Measurements from ENCODE around the gene TMEM214. TPM values are rescaled to one million over a fixed set of nuclear protein-coding genes. Genes with fewer than 3 reads are reported as not detected.

Gene TMEM214
- total RNA-seq, 1 experiment from 2014 or later, result 46.9 TPM

GRCh38 chr2:27039426-27039825, 6.7 kb downstream of the TMEM214 start:
- DNase-seq (ENCODE audit: low read depth), result no peak

- no peak for DNase-seq (ENCODE audit: low read depth)
These were observed 7.1 kb downstream of the TMEM214 start for GRCh38 chr2:27039871-27040270.

GRCh38 chr2:27040282-27040681, 7.5 kb downstream of the TMEM214 start:
- no peak for DNase-seq (ENCODE audit: low read depth)

- DNase-seq (ENCODE audit: low read depth), result no peak
These were observed 9.0 kb downstream of the TMEM214 start for GRCh38 chr2:27041752-27042151.

GRCh38 chr2:27042159-27042661, 9.4 kb downstream of the TMEM214 start:
- no peak for DNase-seq (ENCODE audit: low read depth)

- no peak for DNase-seq (ENCODE audit: low read depth)
These were observed 10.3 kb downstream of the TMEM214 start for GRCh38 chr2:27042985-27043634.

- DNase-seq (ENCODE audit: low read depth), result no peak
These were observed 16.9 kb downstream of the TMEM214 start for GRCh38 chr2:27049422-27050280.

DNA sequence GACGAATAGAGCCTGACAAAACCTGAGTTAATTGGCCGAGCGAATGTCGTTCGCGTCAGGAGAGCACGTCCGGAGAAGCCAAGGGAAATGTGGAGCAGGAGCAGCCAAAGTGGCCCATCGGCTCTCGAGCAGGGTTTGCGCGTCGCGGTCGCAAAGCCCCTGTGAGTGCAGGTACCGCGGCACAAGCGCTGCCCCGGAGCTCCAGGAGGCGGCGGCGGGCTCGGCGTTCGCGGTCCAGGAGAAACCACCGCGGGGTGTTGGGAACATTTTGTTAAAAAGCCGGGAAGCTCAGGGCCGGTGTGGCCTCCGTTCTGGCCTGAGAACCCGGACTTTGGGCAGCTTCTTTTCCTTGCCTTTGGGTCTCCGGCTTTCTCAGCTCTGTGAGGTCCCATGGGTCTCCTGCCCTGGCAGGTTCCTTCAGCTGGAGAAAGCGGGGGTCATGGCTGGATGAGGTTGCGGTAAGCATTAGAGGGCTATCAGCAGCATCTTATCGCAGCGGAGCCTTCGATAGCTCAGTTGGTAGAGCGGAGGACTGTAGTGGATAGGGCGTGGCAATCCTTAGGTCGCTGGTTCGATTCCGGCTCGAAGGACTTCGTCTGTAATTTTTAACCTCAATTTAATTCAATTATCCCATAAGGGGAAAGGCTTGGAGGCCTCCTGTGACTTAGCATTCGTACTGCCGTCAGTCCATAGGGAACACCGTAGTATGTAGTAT, 17.7 kb downstream of the TMEM214 start:
- peak; percentile 94 for DNase-seq (ENCODE audit: low read depth)

- peak; percentile 94 for DNase-seq (ENCODE audit: low read depth)
These were observed 18.5 kb downstream of the TMEM214 start, which contains the start of gene AGBL5 for GRCh38 chr2:27050996-27051901. Gene AGBL5 (plus strand): TSS chr2:27051668. CDS start chr2:27052959, 1,291 bp downstream.

GRCh38 chr2:27051902-27052645, 19.3 kb downstream of the TMEM214 start:
- peak; percentile 17 for DNase-seq (ENCODE audit: low read depth)

- no peak for DNase-seq (ENCODE audit: low read depth)
These were observed 20.6 kb downstream of the TMEM214 start for GRCh38 chr2:27053321-27053720.

DNA sequence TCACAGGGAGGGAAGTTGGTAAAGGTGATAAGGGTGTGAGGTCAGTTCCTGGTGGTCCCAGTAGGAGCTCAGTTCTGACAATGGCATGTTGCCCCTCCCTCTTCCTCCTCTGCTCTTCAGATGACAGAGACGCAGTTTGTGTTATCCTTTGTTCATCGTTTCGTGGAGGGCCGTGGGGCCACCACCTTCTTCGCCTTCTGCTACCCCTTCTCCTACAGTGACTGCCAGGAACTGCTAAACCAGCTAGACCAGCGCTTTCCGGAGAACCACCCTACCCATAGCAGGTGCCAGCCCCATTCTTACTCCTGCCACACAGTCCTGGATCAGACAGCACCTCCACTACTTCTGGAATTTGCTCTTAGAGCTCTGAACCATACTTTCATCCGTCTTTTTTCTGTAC, 21.0 kb downstream of the TMEM214 start:
- no peak for DNase-seq (ENCODE audit: low read depth)

- DNase-seq (ENCODE audit: low read depth), result no peak
These were observed 22.0 kb downstream of the TMEM214 start for GRCh38 chr2:27054721-27055120.

DNA sequence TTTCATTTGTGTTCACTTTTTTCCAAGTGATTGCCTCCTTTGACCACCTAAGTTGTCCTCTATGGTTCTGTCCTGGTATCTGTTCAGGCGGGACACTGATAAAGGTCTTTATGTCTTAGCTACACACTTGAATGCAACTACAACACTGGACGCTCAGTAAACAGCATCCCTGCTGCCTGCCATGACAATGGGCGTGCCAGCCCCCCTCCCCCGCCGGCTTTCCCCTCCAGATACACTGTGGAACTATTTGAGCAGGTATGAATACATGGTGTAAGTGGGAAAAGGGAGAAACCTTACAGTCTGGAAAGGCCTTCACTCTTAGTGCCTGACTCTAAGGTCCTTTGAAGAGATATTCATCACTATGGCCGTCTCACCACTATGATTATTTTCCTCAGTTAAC, 24.4 kb downstream of the TMEM214 start:
- DNase-seq (ENCODE audit: low read depth), result no peak

DNA sequence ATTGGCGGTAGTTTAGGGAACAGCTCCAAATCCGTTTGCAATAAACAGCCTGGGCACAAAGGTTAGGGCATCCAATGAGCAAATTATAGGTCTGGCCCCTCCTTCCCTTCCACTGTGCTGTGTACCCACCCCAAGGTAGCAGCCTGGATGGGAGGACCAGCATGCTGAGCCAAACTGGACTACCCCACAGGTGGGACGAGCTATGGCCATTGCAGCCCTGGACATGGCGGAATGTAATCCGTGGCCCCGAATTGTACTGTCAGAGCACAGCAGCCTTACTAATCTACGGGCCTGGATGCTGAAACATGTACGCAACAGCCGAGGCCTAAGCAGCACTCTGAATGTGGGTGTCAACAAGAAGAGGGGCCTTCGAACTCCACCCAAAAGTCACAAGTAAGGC, 25.4 kb downstream of the TMEM214 start:
- no peak for DNase-seq (ENCODE audit: low read depth)

DNA sequence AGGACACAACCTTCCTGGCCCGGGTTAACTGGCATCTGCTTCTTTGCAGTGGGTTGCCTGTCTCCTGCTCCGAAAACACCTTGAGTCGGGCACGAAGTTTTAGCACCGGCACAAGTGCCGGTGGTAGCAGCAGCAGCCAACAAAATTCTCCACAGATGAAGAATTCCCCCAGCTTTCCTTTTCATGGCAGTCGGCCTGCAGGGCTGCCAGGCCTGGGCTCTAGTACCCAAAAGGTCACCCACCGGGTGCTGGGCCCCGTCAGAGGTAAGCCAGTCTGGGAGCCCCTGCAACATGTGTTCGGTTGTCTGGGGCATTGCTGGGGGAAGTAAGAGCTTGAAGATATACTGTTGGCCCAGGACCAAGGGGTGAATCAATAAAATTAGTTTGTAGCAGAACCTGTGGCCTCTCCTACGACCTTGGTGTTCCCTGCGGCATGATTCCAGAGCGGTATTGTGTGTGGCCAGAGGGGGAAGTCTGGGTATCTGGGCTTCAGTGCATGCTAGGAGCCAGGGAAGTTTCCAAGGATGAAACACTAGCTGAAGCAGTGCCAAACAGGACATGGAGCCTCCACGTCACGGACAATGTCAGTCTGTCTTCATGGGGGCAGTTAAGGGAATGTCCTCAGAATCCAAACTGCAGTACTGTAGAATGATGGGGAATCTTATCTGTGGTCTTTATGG, 26.5 kb downstream of the TMEM214 start:
- DNase-seq (ENCODE audit: low read depth), result no peak

DNA sequence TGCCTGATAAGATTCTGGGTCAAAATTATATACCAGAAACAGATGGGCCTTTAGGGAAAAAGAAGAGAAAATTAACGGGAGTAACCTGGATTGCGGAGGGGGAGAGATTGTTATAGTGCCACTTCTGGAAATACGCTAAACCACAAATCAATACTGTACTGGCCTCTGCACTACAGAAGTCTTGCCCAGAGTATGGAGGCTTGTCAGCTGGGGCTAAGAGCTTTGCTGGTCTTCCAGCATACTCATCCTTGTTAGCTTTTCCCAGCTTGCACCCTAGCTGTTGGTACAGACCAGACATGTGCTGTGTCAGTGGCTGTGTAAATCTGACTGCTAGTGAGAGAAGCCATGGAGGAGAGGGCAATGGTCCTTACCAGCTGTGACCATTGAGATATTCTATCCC, 27.6 kb downstream of the TMEM214 start:
- no peak for DNase-seq (ENCODE audit: low read depth)

- DNase-seq (ENCODE audit: low read depth), result no peak
These were observed 32.4 kb downstream of the TMEM214 start for GRCh38 chr2:27065128-27065527.

GRCh38 chr2:27067385-27067784, 34.6 kb downstream of the TMEM214 start:
- DNase-seq (ENCODE audit: low read depth), result no peak

All from HT1080 (cell line).